Mesenchymal stem cell (in vitro differentiated cells and primary cell): ENCODE results near the gene GNG4.

Experiments
- DNase-seq: peaks from one replicate; pipeline ENCODE4 v3.0.0-alpha.2; 2013
- H2AFZ ChIP-seq: one replicate; pipeline ENCODE4 v1.6.1; 2013; ENCODE audit warnings: low read depth, mild to moderate bottlenecking, control low read depth, inconsistent platforms, low read length, moderate library complexity
- H2AK5ac ChIP-seq: 2 replicates; pipeline ENCODE4 v1.6.1; 2013; ENCODE audit warnings: low read length, moderate library complexity, mild to moderate bottlenecking, inconsistent platforms; ENCODE audit not compliant: severe bottlenecking
- H2BK120ac ChIP-seq: one replicate; pipeline ENCODE4 v1.6.1; 2013; ENCODE audit warnings: low read depth, mild to moderate bottlenecking, inconsistent platforms, low read length, moderate library complexity
- H2BK12ac ChIP-seq, 2 experiments: one replicate each; pipeline ENCODE4 v1.6.1; 2013; ENCODE audit warnings: inconsistent platforms in 2 of 2, low read length in 2 of 2, mild to moderate bottlenecking in 2 of 2, moderate library complexity in 2 of 2, control low read depth in 1 of 2
- H2BK15ac ChIP-seq: one replicate; pipeline ENCODE4 v1.6.1; 2013; ENCODE audit warnings: mild to moderate bottlenecking, low read depth, inconsistent platforms; ENCODE audit not compliant: poor library complexity, severe bottlenecking
- H2BK5ac ChIP-seq: 2 replicates; pipeline ENCODE4 v1.6.1; 2013; ENCODE audit warnings: low read depth, mild to moderate bottlenecking, low read length, control low read depth, inconsistent platforms; ENCODE audit not compliant: poor library complexity, severe bottlenecking
- H3K14ac ChIP-seq, 2 experiments: one replicate each; pipeline ENCODE4 v1.6.1; 2013; ENCODE audit warnings: inconsistent platforms in 2 of 2, low read length in 2 of 2, control low read depth in 1 of 2, mild to moderate bottlenecking in 1 of 2, moderate library complexity in 1 of 2
- H3K18ac ChIP-seq, 2 experiments: one replicate each; pipeline ENCODE4 v1.6.1; 2013; ENCODE audit warnings: inconsistent platforms in 2 of 2, low read length in 2 of 2, control low read depth in 1 of 2, low read depth in 1 of 2, mild to moderate bottlenecking in 1 of 2
- H3K23ac ChIP-seq, 2 experiments: one replicate each; pipeline ENCODE4 v1.6.1; 2013; ENCODE audit warnings: inconsistent platforms in 2 of 2, low read length in 2 of 2, mild to moderate bottlenecking in 2 of 2, moderate library complexity in 2 of 2, control low read depth in 1 of 2
- H3K27ac ChIP-seq: 2 replicates; pipeline ENCODE4 v1.5.1; 2013; ENCODE audit warnings: mild to moderate bottlenecking, moderate library complexity, low read length, control low read depth, inconsistent platforms; ENCODE audit not compliant: poor library complexity, severe bottlenecking
- H3K27me3 ChIP-seq, 2 experiments: 2 replicates each; pipeline versions ENCODE4 v1.6.1 to v1.7.0; 2013; ENCODE audit warnings: low read length in 2 of 2, mild to moderate bottlenecking in 2 of 2, moderate library complexity in 2 of 2, control low read depth in 1 of 2, inconsistent platforms in 1 of 2; ENCODE audit not compliant: control insufficient read depth in 1 of 2, insufficient read depth in 1 of 2
- H3K36me3 ChIP-seq, 2 experiments: 2 replicates each; pipeline versions ENCODE4 v1.6.1 to v1.7.0; 2013; ENCODE audit warnings: low read length in 2 of 2, control low read depth in 1 of 2, inconsistent platforms in 1 of 2, low read depth in 1 of 2, mild to moderate bottlenecking in 1 of 2; ENCODE audit not compliant: insufficient read depth in 2 of 2, control insufficient read depth in 1 of 2
- H3K4ac ChIP-seq, 2 experiments: one replicate each; pipeline ENCODE4 v1.6.1; 2013; ENCODE audit warnings: inconsistent platforms in 2 of 2, low read length in 2 of 2, mild to moderate bottlenecking in 2 of 2, moderate library complexity in 2 of 2, control low read depth in 1 of 2, low read depth in 1 of 2
- H3K4me1 ChIP-seq: 2 replicates; pipeline ENCODE4 v1.6.1; 2013; ENCODE audit warnings: low read depth, low read length, control low read depth; ENCODE audit not compliant: control insufficient read depth, insufficient read depth
- H3K4me2 ChIP-seq: 2 replicates; pipeline ENCODE4 v1.6.1; 2013; ENCODE audit warnings: low read length, mild to moderate bottlenecking, inconsistent platforms; ENCODE audit not compliant: poor library complexity, severe bottlenecking
- H3K4me3 ChIP-seq, 2 experiments: 2 replicates each; pipeline versions ENCODE4 v1.5.1 to v1.7.0; 2013; ENCODE audit warnings: low read length in 2 of 2, mild to moderate bottlenecking in 2 of 2, control low read depth in 1 of 2, low read depth in 1 of 2; ENCODE audit not compliant: insufficient read depth in 1 of 2
- H3K79me1 ChIP-seq: replicated peaks from 2 replicates; pipeline ENCODE4 v1.6.1; 2013; ENCODE audit warnings: mild to moderate bottlenecking, control low read depth, low read length, inconsistent platforms; ENCODE audit not compliant: poor library complexity, severe bottlenecking
- H3K9ac ChIP-seq: 2 replicates; pipeline ENCODE4 v1.7.0; 2013; ENCODE audit warnings: mild to moderate bottlenecking, low read length, moderate library complexity
- H3K9me3 ChIP-seq: 2 replicates; pipeline ENCODE4 v1.7.0; 2013; ENCODE audit warnings: mild to moderate bottlenecking, low read length; ENCODE audit not compliant: control insufficient read depth
- H4K8ac ChIP-seq: one replicate; pipeline ENCODE4 v1.6.1; 2013; ENCODE audit warnings: inconsistent platforms, mild to moderate bottlenecking, low read length, moderate library complexity
- H4K91ac ChIP-seq: one replicate; pipeline ENCODE4 v1.6.1; 2013; ENCODE audit warnings: mild to moderate bottlenecking, low read length, inconsistent platforms
- WGBS: methylation state at CpG from one replicate; pipeline ENCODE4 v1.1.7; 2013; ENCODE audit warnings: mixed read lengths; 5-methylcytosine and 5-hydroxymethylcytosine counted together

Gene GNG4

GRCh38 chr1:235562589-235562988 lies 87.0 kb downstream of the GNG4 start:
- H4K8ac ChIP-seq: no peak overlapping the region
- no peak overlapping the region for H3K9ac ChIP-seq
- no peak for DNase-seq
- H3K36me3 ChIP-seq: no peaks in the 10 kb centered on the region
- peaks cover 2% of the 10 kb centered on the region for H3K4me1 ChIP-seq
- H3K27me3 ChIP-seq: peaks cover 5 to 13% of the 10 kb centered on the region in 2 experiments
- no peak overlapping the region for H3K27ac ChIP-seq
- no peak overlapping the region for H2BK15ac ChIP-seq
- no peak overlapping the region for H2BK5ac ChIP-seq
- H3K23ac ChIP-seq: no peak overlapping the region
- H4K91ac ChIP-seq: no peak overlapping the region
- H2BK12ac ChIP-seq: no peak overlapping the region
- no peak overlapping the region for H3K18ac ChIP-seq
- H2AK5ac ChIP-seq: no peak overlapping the region
- H3K14ac ChIP-seq: no peak overlapping the region
- H3K79me1 ChIP-seq: no peaks in the 10 kb centered on the region
- H3K4me2 ChIP-seq: no peak overlapping the region
- H2BK120ac ChIP-seq: no peak overlapping the region
- H3K4ac ChIP-seq: no peak overlapping the region
- no peak overlapping the region for H3K4me3 ChIP-seq
- no peak overlapping the region for H2AFZ ChIP-seq
- H3K9me3 ChIP-seq: no peaks in the 10 kb centered on the region

DNA sequence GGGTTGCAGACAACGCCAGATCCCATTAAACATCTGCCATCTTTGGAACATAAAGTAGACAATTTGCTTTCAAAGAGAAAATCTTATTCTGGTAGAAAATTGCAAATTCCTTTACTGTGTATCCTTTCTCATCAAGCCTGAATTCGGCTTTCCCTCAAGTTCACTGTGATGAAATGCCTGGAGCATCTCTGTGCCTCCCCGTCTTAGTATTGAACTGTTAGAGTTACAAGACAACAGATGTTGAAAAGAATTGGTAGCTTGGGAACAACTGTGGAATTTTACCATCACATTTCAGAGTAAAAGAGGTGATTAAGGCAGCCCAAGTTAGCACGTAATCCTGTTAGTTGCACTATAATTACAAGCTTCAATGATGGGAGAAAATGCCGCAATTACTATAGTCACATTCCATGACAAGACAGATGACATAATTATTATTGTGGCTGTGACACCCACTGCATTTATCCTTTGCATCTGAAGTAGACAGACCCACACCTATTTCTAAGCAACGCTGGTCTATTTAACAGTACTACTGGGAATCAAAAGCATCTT lies 90.9 kb downstream of the GNG4 start:
- no peak overlapping the region for H2BK5ac ChIP-seq
- no peak for DNase-seq
- no peaks in the 10 kb centered on the region for H3K4me1 ChIP-seq
- H2BK120ac ChIP-seq: no peak overlapping the region
- no peak overlapping the region for H2BK12ac ChIP-seq
- H3K27ac ChIP-seq: no peak overlapping the region
- no peak overlapping the region for H2AK5ac ChIP-seq
- no peak overlapping the region for H2BK15ac ChIP-seq
- H3K9me3 ChIP-seq: no peaks in the 10 kb centered on the region
- H2AFZ ChIP-seq: no peak overlapping the region
- 95% methylated on average over 6 of the region's 6 CpGs for WGBS
- H3K23ac ChIP-seq: no peak overlapping the region
- no peak overlapping the region for H3K4me2 ChIP-seq
- H3K36me3 ChIP-seq: no peaks in the 10 kb centered on the region
- H3K18ac ChIP-seq: no peak overlapping the region
- no peak overlapping the region for H3K9ac ChIP-seq
- no peaks in the 10 kb centered on the region for H3K79me1 ChIP-seq
- H4K91ac ChIP-seq: no peak overlapping the region
- H4K8ac ChIP-seq: no peak overlapping the region
- no peak overlapping the region for H3K4me3 ChIP-seq
- no peaks in the 10 kb centered on the region for H3K27me3 ChIP-seq
- no peak overlapping the region for H3K14ac ChIP-seq
- no peak overlapping the region for H3K4ac ChIP-seq

GRCh38 chr1:235557495-235557894 lies 92.1 kb downstream of the GNG4 start:
- Histone ChIP-seq H3K18ac (no peak overlapping the region), H2AFZ (no peak overlapping the region), H2AK5ac (no peak overlapping the region), H3K4ac (no peak overlapping the region), H3K9me3 (no peaks in the 10 kb centered on the region), H2BK5ac (no peak overlapping the region), H3K9ac (no peak overlapping the region), H2BK120ac (no peak overlapping the region), H3K4me3 (no peak overlapping the region), H3K4me2 (no peak overlapping the region), H3K36me3 (no peaks in the 10 kb centered on the region), H3K23ac (no peak overlapping the region), H4K91ac (no peak overlapping the region), H4K8ac (no peak overlapping the region), H3K27ac (no peak overlapping the region), H2BK15ac (no peak overlapping the region), H2BK12ac (no peak overlapping the region), H3K27me3 (no peaks in the 10 kb centered on the region), H3K79me1 (no peaks in the 10 kb centered on the region), H3K4me1 (no peaks in the 10 kb centered on the region), H3K14ac (no peak overlapping the region)
- DNase-seq: no peak
- 76% methylated on average over 8 of the region's 8 CpGs for WGBS

- Histone ChIP-seq H2BK5ac (no peak overlapping the region), H2BK120ac (no peak overlapping the region), H3K27me3 (no peaks in the 10 kb centered on the region), H2AFZ (no peak overlapping the region), H3K4ac (no peak overlapping the region), H3K14ac (no peak overlapping the region), H3K79me1 (no peaks in the 10 kb centered on the region), H3K4me1 (no peaks in the 10 kb centered on the region), H2AK5ac (no peak overlapping the region), H3K23ac (no peak overlapping the region), H2BK12ac (no peak overlapping the region), H4K8ac (no peak overlapping the region), H3K4me3 (no peak overlapping the region), H3K18ac (no peak overlapping the region), H3K36me3 (no peaks in the 10 kb centered on the region), H3K9ac (no peak overlapping the region), H3K4me2 (no peak overlapping the region), H4K91ac (no peak overlapping the region), H3K9me3 (no peaks in the 10 kb centered on the region), H2BK15ac (no peak overlapping the region), H3K27ac (no peak overlapping the region)
- WGBS: 95% methylated on average over 11 of the region's 11 CpGs
- DNase-seq: no peak
Measured at GRCh38 chr1:235556807-235557206, 92.8 kb downstream of the GNG4 start.
